OCI-LY1 (cell line): ENCODE results near the gene MMS22L.

Source experiments
- H2AFZ ChIP-seq: fragments of 200-600 bp; sonication (generic), shearing (Covaris generic); 2 replicates; pipeline ENCODE4 v1.6.0; 2014; ENCODE audit warnings: antibody characterized with exemption, mild to moderate bottlenecking, low read length
- H3F3A ChIP-seq: fragments of 200-600 bp; sonication (generic), shearing (Covaris generic); 2 replicates; pipeline ENCODE4 v1.6.0; 2014; ENCODE audit warnings: mild to moderate bottlenecking, antibody characterized with exemption, low read length, moderate library complexity; ENCODE audit not compliant: insufficient read depth
- H3K27ac ChIP-seq: fragments of 200-600 bp; sonication (generic); 2 replicates; pipeline ENCODE4 v1.5.1; 2014; ENCODE audit warnings: low read length, mixed run types, mild to moderate bottlenecking, low read depth; ENCODE audit not compliant: poor library complexity, severe bottlenecking
- H3K27me3 ChIP-seq: fragments of 200-600 bp; sonication (generic); 2 replicates; pipeline ENCODE4 v1.6.0; 2014; ENCODE audit warnings: antibody characterized with exemption, mild to moderate bottlenecking, low read length, moderate library complexity; ENCODE audit not compliant: insufficient read depth
- H3K36me3 ChIP-seq: fragments of 200-600 bp; sonication (generic); 2 replicates; pipeline ENCODE4 v1.6.1; 2014; ENCODE audit warnings: mild to moderate bottlenecking, antibody characterized with exemption, low read length, moderate library complexity, mixed read lengths; ENCODE audit not compliant: insufficient read depth
- H3K4me1 ChIP-seq: fragments of 200-600 bp; sonication (generic); 2 replicates; pipeline ENCODE4 v1.5.1; 2014; ENCODE audit warnings: mild to moderate bottlenecking, low read length, moderate library complexity; ENCODE audit not compliant: insufficient read depth, severe bottlenecking
- H3K4me2 ChIP-seq: fragments of 200-600 bp; sonication (generic), shearing (Covaris generic); 2 replicates; pipeline ENCODE4 v1.6.1; 2014; ENCODE audit warnings: low read length
- H3K4me3 ChIP-seq: fragments of 200-600 bp; sonication (generic); 2 replicates; pipeline ENCODE4 v1.5.1; 2014; ENCODE audit warnings: low read length, low read depth, mild to moderate bottlenecking, mixed read lengths; ENCODE audit not compliant: poor library complexity, severe bottlenecking
- H3K79me2 ChIP-seq: fragments of 200-600 bp; shearing (Covaris generic); 2 replicates; pipeline ENCODE4 v1.6.1; 2016; ENCODE audit warnings: mixed run types, low read length, mixed read lengths; ENCODE audit not compliant: insufficient read depth
- H3K9ac ChIP-seq: fragments of 200-600 bp; sonication (generic), shearing (Covaris generic); 2 replicates; pipeline ENCODE4 v1.6.1; 2014; ENCODE audit warnings: mild to moderate bottlenecking, low read length, mixed read lengths
- H3K9me2 ChIP-seq: fragments of 200-600 bp; sonication (generic), shearing (Covaris generic); 2 replicates; pipeline ENCODE4 v1.6.1; 2014; ENCODE audit warnings: low read depth, mild to moderate bottlenecking, low read length, mixed read lengths
- H3K9me3 ChIP-seq: fragments of 200-600 bp; shearing (Covaris generic); 2 replicates; pipeline ENCODE4 v1.6.1; 2014; ENCODE audit warnings: low read length, mixed read lengths
- H4K20me1 ChIP-seq: fragments of 200-600 bp; sonication (generic), shearing (Covaris generic); 2 replicates; pipeline ENCODE4 v1.6.0; 2016; ENCODE audit warnings: mild to moderate bottlenecking, low read length; ENCODE audit not compliant: insufficient read depth
- EZH2 ChIP-seq: fragments of 200-600 bp; sonication (generic), shearing (Covaris generic); IDR thresholded peaks from 2 replicates; pipeline ENCODE4 v1.8.0; 2017; ENCODE audit warnings: borderline replicate concordance, mixed run types, mild to moderate bottlenecking, antibody characterized with exemption, low read length, moderate library complexity, mixed read lengths
- TF ChIP-seq, protein P1 (sequence below): fragments of 200-600 bp; sonication (generic), shearing (Covaris generic); IDR thresholded peaks from 2 replicates; pipeline ENCODE4 v1.5.1; 2017; ENCODE audit warnings: mild to moderate bottlenecking, antibody characterized with exemption, low read length, moderate library complexity, mixed read lengths

The MMS22L gene

DNA sequence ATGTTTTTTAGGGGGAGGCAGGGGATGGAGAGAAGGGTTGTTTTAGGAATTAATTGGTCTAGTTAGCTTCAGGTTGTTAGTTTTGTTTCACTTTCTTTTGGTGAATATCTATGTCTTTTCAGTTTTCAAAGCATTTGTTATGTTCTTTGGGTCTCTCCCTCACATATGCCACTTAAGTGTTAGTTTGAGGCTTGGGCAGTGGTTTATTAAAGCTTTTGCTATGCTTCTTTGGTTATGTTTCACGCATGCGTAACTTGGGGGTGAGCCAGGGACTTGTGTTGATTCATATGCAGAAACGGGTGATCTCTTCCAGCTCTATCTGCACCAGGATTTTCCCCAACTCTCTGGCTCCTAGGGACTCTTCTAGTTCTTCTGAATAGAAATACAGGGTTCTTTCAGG lies 11.4 kb upstream of the MMS22L start:
- no peak overlapping the region for H3K9ac ChIP-seq
- no peak overlapping the region for H2AFZ ChIP-seq
- H3F3A ChIP-seq, result no peaks in the 10 kb centered on the region
- no peak overlapping the region for H3K4me2 ChIP-seq
- no peaks in the 10 kb centered on the region for H3K9me3 ChIP-seq
- H3K27ac ChIP-seq, result no peak overlapping the region
- H3K27me3 ChIP-seq, result no peaks in the 10 kb centered on the region
- H3K36me3 ChIP-seq, result no peaks in the 10 kb centered on the region
- no peaks in the 10 kb centered on the region for H3K4me1 ChIP-seq
- no peaks in the 10 kb centered on the region for H4K20me1 ChIP-seq
- TF ChIP-seq, protein P1, sequence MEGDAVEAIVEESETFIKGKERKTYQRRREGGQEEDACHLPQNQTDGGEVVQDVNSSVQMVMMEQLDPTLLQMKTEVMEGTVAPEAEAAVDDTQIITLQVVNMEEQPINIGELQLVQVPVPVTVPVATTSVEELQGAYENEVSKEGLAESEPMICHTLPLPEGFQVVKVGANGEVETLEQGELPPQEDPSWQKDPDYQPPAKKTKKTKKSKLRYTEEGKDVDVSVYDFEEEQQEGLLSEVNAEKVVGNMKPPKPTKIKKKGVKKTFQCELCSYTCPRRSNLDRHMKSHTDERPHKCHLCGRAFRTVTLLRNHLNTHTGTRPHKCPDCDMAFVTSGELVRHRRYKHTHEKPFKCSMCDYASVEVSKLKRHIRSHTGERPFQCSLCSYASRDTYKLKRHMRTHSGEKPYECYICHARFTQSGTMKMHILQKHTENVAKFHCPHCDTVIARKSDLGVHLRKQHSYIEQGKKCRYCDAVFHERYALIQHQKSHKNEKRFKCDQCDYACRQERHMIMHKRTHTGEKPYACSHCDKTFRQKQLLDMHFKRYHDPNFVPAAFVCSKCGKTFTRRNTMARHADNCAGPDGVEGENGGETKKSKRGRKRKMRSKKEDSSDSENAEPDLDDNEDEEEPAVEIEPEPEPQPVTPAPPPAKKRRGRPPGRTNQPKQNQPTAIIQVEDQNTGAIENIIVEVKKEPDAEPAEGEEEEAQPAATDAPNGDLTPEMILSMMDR, result no peak
- TF ChIP-seq EZH2, result no peak
- no peaks in the 10 kb centered on the region for H3K9me2 ChIP-seq
- H3K79me2 ChIP-seq, result no peaks in the 10 kb centered on the region
- no peak overlapping the region for H3K4me3 ChIP-seq

DNA sequence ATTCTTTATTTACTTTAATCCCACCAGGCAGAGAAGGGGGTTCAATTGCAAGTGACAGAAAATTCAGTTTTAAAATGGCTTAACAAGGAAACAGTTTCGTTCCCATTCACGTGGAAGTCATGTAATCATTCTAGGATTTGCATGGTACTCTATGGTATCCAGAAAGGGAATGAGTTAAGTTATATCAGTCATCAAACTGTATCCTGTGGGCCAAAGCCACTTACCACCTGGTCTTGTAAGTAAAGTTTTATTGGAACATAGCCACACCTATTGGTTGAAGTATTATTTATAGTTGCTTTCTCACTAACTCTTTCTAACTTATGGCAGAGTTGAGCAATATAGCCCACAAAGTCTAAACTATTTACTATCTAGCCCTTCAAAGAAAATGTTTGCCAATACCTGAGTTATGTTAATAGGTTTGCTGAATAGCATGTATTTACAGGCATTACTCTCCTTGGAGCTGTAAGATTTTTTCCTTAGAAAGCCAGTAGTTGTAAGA lies 10.2 kb upstream of the MMS22L start:
- no peaks in the 10 kb centered on the region for H3K36me3 ChIP-seq
- H3K9me2 ChIP-seq, result no peaks in the 10 kb centered on the region
- TF ChIP-seq EZH2, result no peak
- TF ChIP-seq, protein P1, result no peak
- H3F3A ChIP-seq, result no peaks in the 10 kb centered on the region
- no peaks in the 10 kb centered on the region for H3K79me2 ChIP-seq
- no peak overlapping the region for H3K9ac ChIP-seq
- H2AFZ ChIP-seq, result no peak overlapping the region
- H4K20me1 ChIP-seq, result no peaks in the 10 kb centered on the region
- no peak overlapping the region for H3K4me2 ChIP-seq
- no peaks in the 10 kb centered on the region for H3K4me1 ChIP-seq
- H3K4me3 ChIP-seq, result no peak overlapping the region
- H3K27me3 ChIP-seq, result no peaks in the 10 kb centered on the region
- H3K27ac ChIP-seq, result no peak overlapping the region
- H3K9me3 ChIP-seq, result no peaks in the 10 kb centered on the region

- Histone ChIP-seq H3K9me3 (no peaks in the 10 kb centered on the region), H3K4me3 (no peak overlapping the region), H3K9me2 (no peaks in the 10 kb centered on the region), H3K79me2 (no peaks in the 10 kb centered on the region), H3K27me3 (no peaks in the 10 kb centered on the region), H3K4me1 (no peaks in the 10 kb centered on the region), H4K20me1 (no peaks in the 10 kb centered on the region), H3K36me3 (no peaks in the 10 kb centered on the region), H3F3A (no peaks in the 10 kb centered on the region), H3K4me2 (no peak overlapping the region), H3K9ac (no peak overlapping the region), H3K27ac (no peak overlapping the region), H2AFZ (no peak overlapping the region)
- no peak for TF ChIP-seq EZH2
- TF ChIP-seq, protein P1, result no peak
These were observed 9.7 kb upstream of the MMS22L start for GRCh38 chr6:97292671-97293070.
